GM11168 (cell line): ENCODE results near the gene LCA5L.

Experiments
- in situ Hi-C: fragments of 300-500 bp; cut with MboI; formaldehyde crosslinking; loops from one replicate; pipeline ENCODE4 v1.12.0; 2022; ENCODE audit warnings: low sequenced_read_pairs; ENCODE audit not compliant: unreplicated experiment

LCA5L gene

GRCh38 chr21:39363607-39364555 is 81.7 kb downstream of the LCA5L start:
- in situ Hi-C loops = no loop called here

- in situ Hi-C loops = no loop called here
Measured at GRCh38 chr21:39362733-39363132, 82.8 kb downstream of the LCA5L start.

GRCh38 chr21:39359382-39359781 is 86.2 kb downstream of the LCA5L start:
- in situ Hi-C loops = no loop called here
